AG04449 (cell line): ENCODE data around the gene TTR.

Experiments used
- CTCF ChIA-PET: fragments of 350-600 bp; formaldehyde crosslinking; extraction: SDS; loops from one replicate; lab custom pipeline; 2021; ENCODE audit warnings: antibody characterized with exemption; lab: Yijun Ruan, JAX
- POLR2A ChIA-PET: fragments of 400-600, 350-600 bp; formaldehyde crosslinking; extraction: SDS; loops from one replicate; lab custom pipeline; 2020; ENCODE audit warnings: antibody characterized with exemption, inconsistent platforms; lab: Yijun Ruan, JAX
- DNase-seq: peaks from one replicate; pipeline ENCODE4 v3.0.0-alpha.2; 2010; ENCODE audit warnings: low read depth, low spot score
- H3K4me3 ChIP-seq: 2 replicates; pipeline ENCODE4 v1.5.1; 2011; ENCODE audit warnings: low read depth, mild to moderate bottlenecking, control low read depth, low read length
- TF ChIP-seq, protein P1 (sequence below): IDR thresholded peaks from one replicate; pipeline ENCODE4 v1.5.1; 2011; ENCODE audit warnings: mild to moderate bottlenecking, moderate library complexity, low read length, control low read depth, inconsistent platforms; ENCODE audit not compliant: insufficient read depth; ENCODE audit errors: missing control alignments

TTR gene

DNA sequence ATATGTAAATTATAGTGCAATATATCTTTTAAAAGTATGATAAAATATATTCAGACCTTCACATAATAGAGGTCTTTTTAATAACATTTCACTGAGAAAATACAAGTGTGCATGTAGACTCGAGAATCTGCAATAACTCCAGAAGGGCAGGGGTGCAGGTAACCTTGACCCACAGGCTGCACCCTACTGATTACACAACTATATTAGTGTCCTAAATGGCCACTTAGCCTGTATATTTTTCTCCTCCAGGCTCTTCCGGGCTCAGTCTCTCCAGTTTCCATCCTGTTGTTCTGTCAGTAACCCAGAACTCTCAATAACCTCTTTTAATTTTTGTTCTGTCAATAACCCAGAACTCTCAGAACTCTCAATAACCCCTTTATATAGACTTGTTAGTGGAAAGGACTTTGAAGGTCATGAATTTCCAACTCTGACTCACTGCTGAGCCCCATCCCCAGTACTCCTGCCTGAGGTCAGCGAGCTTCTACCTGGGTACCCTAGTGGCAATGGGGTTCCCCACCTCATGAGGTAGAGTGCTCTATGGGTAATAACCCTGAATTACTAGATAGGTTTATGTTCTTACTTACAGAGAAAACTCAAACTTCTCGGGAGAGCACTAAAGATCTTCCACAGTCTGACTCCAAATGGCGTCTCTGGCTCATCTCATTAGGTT, 8.4 kb upstream of the TTR start:
- no peak for DNase-seq
- CTCF ChIA-PET: no interaction called here
- POLR2A ChIA-PET: no interaction called here
- no peak overlapping the region for H3K4me3 ChIP-seq
- TF ChIP-seq, protein P1, sequence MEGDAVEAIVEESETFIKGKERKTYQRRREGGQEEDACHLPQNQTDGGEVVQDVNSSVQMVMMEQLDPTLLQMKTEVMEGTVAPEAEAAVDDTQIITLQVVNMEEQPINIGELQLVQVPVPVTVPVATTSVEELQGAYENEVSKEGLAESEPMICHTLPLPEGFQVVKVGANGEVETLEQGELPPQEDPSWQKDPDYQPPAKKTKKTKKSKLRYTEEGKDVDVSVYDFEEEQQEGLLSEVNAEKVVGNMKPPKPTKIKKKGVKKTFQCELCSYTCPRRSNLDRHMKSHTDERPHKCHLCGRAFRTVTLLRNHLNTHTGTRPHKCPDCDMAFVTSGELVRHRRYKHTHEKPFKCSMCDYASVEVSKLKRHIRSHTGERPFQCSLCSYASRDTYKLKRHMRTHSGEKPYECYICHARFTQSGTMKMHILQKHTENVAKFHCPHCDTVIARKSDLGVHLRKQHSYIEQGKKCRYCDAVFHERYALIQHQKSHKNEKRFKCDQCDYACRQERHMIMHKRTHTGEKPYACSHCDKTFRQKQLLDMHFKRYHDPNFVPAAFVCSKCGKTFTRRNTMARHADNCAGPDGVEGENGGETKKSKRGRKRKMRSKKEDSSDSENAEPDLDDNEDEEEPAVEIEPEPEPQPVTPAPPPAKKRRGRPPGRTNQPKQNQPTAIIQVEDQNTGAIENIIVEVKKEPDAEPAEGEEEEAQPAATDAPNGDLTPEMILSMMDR: no peak

DNA sequence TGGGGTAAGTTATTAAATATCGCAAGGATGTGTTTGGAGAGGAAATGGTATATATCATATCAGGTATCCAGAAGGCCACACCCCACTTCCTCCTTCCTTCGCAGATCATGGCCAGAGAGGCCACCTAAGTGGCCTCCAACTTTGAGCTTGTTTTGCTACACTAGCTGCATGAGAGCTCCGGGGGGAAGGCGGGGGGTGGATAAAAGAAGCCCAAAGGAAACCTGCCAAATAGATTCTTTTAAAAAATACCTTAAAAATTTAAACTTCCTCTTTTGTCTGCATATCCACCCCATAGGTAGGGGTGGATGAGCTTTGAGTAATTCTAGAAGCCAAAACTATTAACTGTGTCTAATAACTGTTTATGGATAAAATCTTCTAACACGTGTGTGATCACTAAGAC, 5.7 kb upstream of the TTR start:
- CTCF ChIA-PET: no interaction called here
- TF ChIP-seq, protein P1: no peak
- DNase-seq: no peak

DNA sequence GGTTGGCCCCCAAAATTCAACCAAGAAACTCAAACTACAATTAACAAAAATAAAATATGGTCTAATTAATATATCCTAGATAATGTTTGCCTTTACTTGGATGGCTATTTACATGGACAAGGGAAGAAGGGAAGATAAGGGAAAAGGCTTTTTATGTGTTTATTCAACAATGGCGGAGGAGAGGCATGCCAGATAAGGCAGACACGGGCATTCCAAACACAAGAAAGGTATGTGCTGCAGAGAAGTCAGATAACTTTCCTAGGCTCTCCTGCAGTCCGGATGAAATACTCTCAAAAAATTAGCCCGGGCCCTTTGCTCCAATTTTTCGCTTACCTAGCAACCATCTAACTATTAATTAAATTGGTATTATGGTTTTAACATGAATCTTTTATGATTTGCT, 5.1 kb upstream of the TTR start:
- TF ChIP-seq, protein P1: no peak
- no peak overlapping the region for H3K4me3 ChIP-seq
- POLR2A ChIA-PET: no interaction called here
- no peak for DNase-seq
- CTCF ChIA-PET: no interaction called here

More for the DNA sequence above, 5.7 kb upstream of the TTR start:
- POLR2A ChIA-PET: no interaction called here
- no peak overlapping the region for H3K4me3 ChIP-seq

DNA sequence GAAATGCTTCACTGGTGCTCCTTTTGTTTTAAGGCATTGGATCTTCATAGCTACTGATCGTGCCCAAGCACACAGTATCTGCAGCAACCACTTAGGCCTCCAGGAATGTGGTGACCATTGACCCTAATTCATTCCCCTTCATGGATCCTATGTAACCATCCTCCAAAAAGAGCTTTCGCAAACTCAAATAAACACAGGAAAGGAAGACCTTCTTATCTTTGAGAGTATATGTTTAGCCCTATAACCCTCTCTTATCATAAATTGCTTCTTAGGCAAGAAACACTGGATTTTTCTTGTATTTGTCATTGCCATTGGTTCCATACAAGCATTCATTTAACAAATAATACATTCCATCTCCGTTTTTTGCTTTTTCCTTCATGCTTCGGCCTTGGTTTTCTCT, 4.1 kb upstream of the TTR start:
- TF ChIP-seq, protein P1: no peak
- no peak for DNase-seq
- POLR2A ChIA-PET: no interaction called here
- CTCF ChIA-PET: interaction anchor here (0.6 kb wide), 1 partner anchor 25 kb away, joined by 3 read pairs; no protein-coding TSS in a partner anchor
- no peak overlapping the region for H3K4me3 ChIP-seq

DNA sequence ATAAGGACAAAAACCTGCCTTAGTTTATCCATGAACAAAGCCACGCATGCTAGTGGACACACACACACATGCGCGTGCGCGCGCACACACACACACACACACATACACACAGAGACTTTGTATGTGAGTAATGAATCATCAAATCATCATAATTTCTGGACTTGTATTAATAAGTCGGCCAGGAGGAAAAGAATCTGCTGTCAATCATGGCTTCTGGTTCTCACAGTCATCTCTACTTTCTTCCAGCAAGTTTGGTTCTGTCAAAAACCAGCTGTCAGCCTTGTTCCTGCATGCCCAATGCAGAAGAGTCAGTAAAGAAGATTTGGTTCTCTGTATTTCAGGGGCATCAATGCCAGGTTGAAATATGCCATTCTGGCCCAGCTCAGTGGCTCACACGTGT, 1.1 kb upstream of the TTR start:
- POLR2A ChIA-PET: no interaction called here
- TF ChIP-seq, protein P1: no peak

DNA sequence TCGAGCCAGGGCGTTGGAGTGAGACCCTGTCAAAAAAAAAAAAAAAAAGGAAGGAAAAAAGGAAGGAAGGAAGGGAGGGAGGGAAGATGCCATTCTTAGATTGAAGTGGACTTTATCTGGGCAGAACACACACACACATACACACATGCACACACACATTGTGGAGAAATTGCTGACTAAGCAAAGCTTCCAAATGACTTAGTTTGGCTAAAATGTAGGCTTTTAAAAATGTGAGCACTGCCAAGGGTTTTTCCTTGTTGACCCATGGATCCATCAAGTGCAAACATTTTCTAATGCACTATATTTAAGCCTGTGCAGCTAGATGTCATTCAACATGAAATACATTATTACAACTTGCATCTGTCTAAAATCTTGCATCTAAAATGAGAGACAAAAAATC, 564 bp upstream of the TTR start:
- H3K4me3 ChIP-seq: no peak overlapping the region
- POLR2A ChIA-PET: no interaction called here
- TF ChIP-seq, protein P1: no peak
- CTCF ChIA-PET: no interaction called here
- DNase-seq: no peak

More for the DNA sequence above, 1.1 kb upstream of the TTR start:
- H3K4me3 ChIP-seq: no peak overlapping the region
- CTCF ChIA-PET: no interaction called here
- DNase-seq: no peak
